K562 (cell line): ENCODE data around the gene KIF26B. TPM values are rescaled to one million over a fixed set of nuclear protein-coding genes. Genes with fewer than 3 reads are reported as not detected.

Source experiments
- ATAC-seq: fragments of 200-7000 bp; cut with Tn5 transposase; 3 replicates; pipeline ENCODE4 v1.9.1; 2020; ENCODE audit warnings: moderate library complexity
- BruUV-seq: library from RNA; stranded (reverse); fragments of 400-500 nt; replicated peaks from 2 replicates; lab custom pipeline; 2021; lab: Mats Ljungman, UMichigan
- CTCF ChIA-PET: fragments of 300-600 bp; formaldehyde crosslinking; extraction: SDS; loops from one replicate; lab custom pipeline; 2021; ENCODE audit warnings: low intra/inter-chr PET ratio; lab: Yijun Ruan, JAX
- POLR2A ChIA-PET: fragments of 300-600, 350-650 bp; sonication (Branson Sonifier 250); formaldehyde crosslinking; extraction: SDS; loops from one replicate; lab custom pipeline; 2021; ENCODE audit warnings: antibody characterized with exemption, inconsistent platforms; lab: Yijun Ruan, JAX
- DNase-seq, 4 experiments: peaks; one replicate each; pipeline versions ENCODE4 v3.0.0 to v3.0.0-alpha.2; 2011 to 2018; ENCODE audit warnings: low spot score in 3 of 4, mixed read lengths in 3 of 4; ENCODE audit errors: extremely low read depth in 1 of 4
- FAIRE-seq: peaks from 2 replicates; lab custom pipeline; 2011; peaks lifted over from hg19 to GRCh38; lab: Jason Lieb, UNC
- H2AFZ ChIP-seq: 2 replicates; pipeline ENCODE4 v1.6.0; 2011; ENCODE audit warnings: low read depth, low read length, control low read depth, inconsistent platforms
- H3K27ac ChIP-seq: fragments of 200-600 bp; 3 replicates; pipeline ENCODE4 v1.8.0; 2011; ENCODE audit warnings: low read depth, mild to moderate bottlenecking, control low read depth, inconsistent platforms, low read length, moderate library complexity, mixed read lengths; ENCODE audit errors: extremely low read depth
- H3K27me3 ChIP-seq, 2 experiments: fragments of 300-600 bp in 1 of 2; 2 replicates in 1 of 2; 3 replicates in 1 of 2; pipeline versions ENCODE4 v1.6.0 to v1.8.0; 2011; ENCODE audit warnings: inconsistent platforms in 2 of 2, low read length in 2 of 2, mild to moderate bottlenecking in 1 of 2, mixed read lengths in 1 of 2, moderate library complexity in 1 of 2; ENCODE audit not compliant: control insufficient read depth in 2 of 2, insufficient read depth in 2 of 2
- H3K36me3 ChIP-seq: fragments of 300-600 bp; 3 replicates; pipeline ENCODE4 v1.8.0; 2011; ENCODE audit warnings: mild to moderate bottlenecking, low read length, inconsistent platforms; ENCODE audit not compliant: control insufficient read depth, insufficient read depth
- H3K4me1 ChIP-seq, 2 experiments: fragments of 200-600 bp in 1 of 2; replicated peaks in 1 of 2; 2 replicates in 1 of 2; 3 replicates in 1 of 2; pipeline versions ENCODE4 v1.5.1 to v1.8.0; 2011; ENCODE audit warnings: inconsistent platforms in 2 of 2, low read length in 2 of 2, mild to moderate bottlenecking in 1 of 2, mixed read lengths in 1 of 2, moderate library complexity in 1 of 2; ENCODE audit not compliant: control insufficient read depth in 2 of 2, insufficient read depth in 2 of 2
- H3K4me2 ChIP-seq: 2 replicates; pipeline ENCODE4 v1.6.1; 2011; ENCODE audit warnings: low read length, control low read depth, inconsistent platforms, mixed read lengths; ENCODE audit not compliant: insufficient read depth
- H3K4me3 ChIP-seq: fragments of 200-600 bp; sonication (generic), shearing (Covaris generic); 2 replicates; pipeline ENCODE4 v1.5.1; 2016; ENCODE audit warnings: control low read depth, inconsistent platforms
- H3K79me2 ChIP-seq: fragments of 200-600 bp; 3 replicates; pipeline ENCODE4 v1.8.0; 2011; ENCODE audit warnings: low read length, inconsistent platforms; ENCODE audit not compliant: control insufficient read depth, insufficient read depth
- H3K9ac ChIP-seq, 2 experiments: 2 replicates each; pipeline versions ENCODE4 v1.6.0 to v1.6.1; 2011; ENCODE audit warnings: low read depth in 2 of 2, low read length in 2 of 2, control low read depth in 1 of 2, inconsistent platforms in 1 of 2, mild to moderate bottlenecking in 1 of 2, mixed read lengths in 1 of 2; ENCODE audit not compliant: insufficient read depth in 1 of 2
- H3K9me1 ChIP-seq: one replicate; pipeline ENCODE4 v1.6.0; 2011; ENCODE audit warnings: inconsistent platforms, mild to moderate bottlenecking, low read length, moderate library complexity; ENCODE audit not compliant: control insufficient read depth, insufficient read depth
- H3K9me3 ChIP-seq: replicated peaks from 2 replicates; pipeline ENCODE4 v1.5.1; 2011; ENCODE audit warnings: low read depth, low read length, inconsistent platforms; ENCODE audit not compliant: control insufficient read depth, insufficient read depth
- H4K20me1 ChIP-seq: replicated peaks from 2 replicates; pipeline ENCODE4 v1.6.1; 2011; ENCODE audit warnings: low read length, inconsistent platforms, mixed read lengths; ENCODE audit not compliant: control insufficient read depth, insufficient read depth
- EGR1 ChIP-seq: fragments of 450-650 bp; conservative IDR thresholded peaks from 2 replicates; pipeline ENCODE4 v1.6.1; 2017; ENCODE audit warnings: mild to moderate bottlenecking
- HMGN3 ChIP-seq: IDR thresholded peaks from 2 replicates; pipeline ENCODE4 v1.6.1; 2011; ENCODE audit warnings: borderline replicate concordance, low read depth, mild to moderate bottlenecking, mixed read lengths, low read length; ENCODE audit not compliant: insufficient read length; ENCODE audit errors: extremely low read depth
- KAT7 ChIP-seq: sonication (generic); formaldehyde crosslinking; IDR thresholded peaks from 2 replicates; pipeline ENCODE4 v1.8.0; 2022; ENCODE audit warnings: missing genetic modification reagents, mild to moderate bottlenecking, borderline replicate concordance
- MEIS2 ChIP-seq: fragments of 450-650 bp; IDR thresholded peaks from 2 replicates; pipeline ENCODE4 v1.6.1; 2014; ENCODE audit warnings: mild to moderate bottlenecking; ENCODE audit not compliant: partially characterized antibody
- RBM34 ChIP-seq: fragments of 200-400 bp; formaldehyde crosslinking; IDR thresholded peaks from 2 replicates; pipeline ENCODE4 v1.6.1; 2018; ENCODE audit warnings: low read length, borderline replicate concordance; ENCODE audit not compliant: insufficient read depth
- TAF9B ChIP-seq: fragments of 450-650 bp; IDR thresholded peaks from 2 replicates; pipeline ENCODE4 v1.6.1; 2018; ENCODE audit warnings: mild to moderate bottlenecking; ENCODE audit not compliant: partially characterized antibody
- ZNF140 ChIP-seq: fragments of 250-450 bp; sonication (Bioruptor Pico); IDR thresholded peaks from 2 replicates; pipeline ENCODE4 v1.8.0; 2021; ENCODE audit warnings: moderate library complexity, mild to moderate bottlenecking, inconsistent platforms
- WGBS: fragments of 100-300 bp; shearing (Covaris generic); methylation state at CpG from one replicate; pipeline ENCODE4 v1.1.6; 2016; ENCODE audit warnings: low coverage, mixed read lengths; ENCODE audit not compliant: insufficient coverage; ENCODE audit errors: missing lambda C conversion rate; 5-methylcytosine and 5-hydroxymethylcytosine counted together
- in situ Hi-C: fragments of 300-500 bp; cut with MboI; formaldehyde crosslinking; loops from 4 replicates; pipeline ENCODE4 v1.15.0; 2018; ENCODE audit warnings: inconsistent platforms, mixed read lengths
- intact Hi-C: fragments of 100-400 bp; cut with micrococcal nuclease; formaldehyde crosslinking; loops from 2 replicates; pipeline ENCODE4 v1.14.2; 2022
- polyA plus RNA-seq, 8 experiments: library from polyadenylated mRNA; depleted of rRNA in 4 of 8; stranded (reverse) in 5 of 8; unstranded in 3 of 8; fragments of >200 nt; fragmentation: Nextera tagmentation in 2 of 8; fragmentation: Illumina TruSeq in 1 of 8; extraction: Ambion mirVana in 2 of 8; extraction: Trizol in 1 of 8; gene quantifications; 2 replicates each; pipeline versions ENCODE4 v1.2.1 to v1.2.3, GENCODE V29; 2011 to 2014; ENCODE audit warnings: inconsistent platforms in 1 of 8, missing spikeins in 1 of 8
- total RNA-seq, 7 experiments: library from RNA; depleted of rRNA in 6 of 7; stranded (reverse); fragments of >200 nt in 6 of 7; fragmentation: Illumina TruSeq in 2 of 7; extraction: Trizol in 2 of 7; gene quantifications; 2 replicates each; pipeline versions ENCODE4 v1.2.1 to v1.2.3, GENCODE V29; 2011 to 2021; ENCODE audit warnings: low replicate concordance in 1 of 7
- TF ChIP-seq, protein P1 (sequence below): fragments of 450-650 bp; IDR thresholded peaks from 2 replicates; pipeline ENCODE4 v1.7.0; 2016; ENCODE audit warnings: borderline replicate concordance
- TF ChIP-seq, protein P2 (sequence below): fragments of 250-450 bp; sonication (Bioruptor Pico); IDR thresholded peaks from 2 replicates; pipeline ENCODE4 v1.8.0; 2022; ENCODE audit warnings: moderate library complexity, mild to moderate bottlenecking, inconsistent platforms

The KIF26B gene
- total and polyA plus RNA-seq, 9 of the 15 experiments (the other 6 are each of a cell fraction or from before 2014, with no cell fraction given) = 0.02 to 0.08 (median 0.03) TPM; not detected in 6

DNA sequence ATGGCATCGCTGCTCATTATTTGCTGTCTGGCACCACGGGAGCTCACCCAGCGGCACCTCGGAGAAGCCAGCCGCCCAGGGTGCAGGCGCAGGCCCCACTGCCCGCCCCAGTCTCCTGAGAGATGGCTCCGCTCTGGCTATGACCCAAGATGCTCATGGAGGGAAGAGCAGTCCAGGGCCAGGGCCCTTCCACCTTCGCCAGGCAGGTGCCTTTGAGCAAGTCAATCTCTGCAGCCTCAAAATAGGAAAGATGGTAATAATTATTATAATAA is 437.3 kb downstream of the KIF26B start (continued):
- TF ChIP-seq TAF9B = no peak
- no peak for TF ChIP-seq ZNF140 (CRISPR knock-in tag)
- TF ChIP-seq KAT7 (CRISPR knock-in tag) = no peak

DNA sequence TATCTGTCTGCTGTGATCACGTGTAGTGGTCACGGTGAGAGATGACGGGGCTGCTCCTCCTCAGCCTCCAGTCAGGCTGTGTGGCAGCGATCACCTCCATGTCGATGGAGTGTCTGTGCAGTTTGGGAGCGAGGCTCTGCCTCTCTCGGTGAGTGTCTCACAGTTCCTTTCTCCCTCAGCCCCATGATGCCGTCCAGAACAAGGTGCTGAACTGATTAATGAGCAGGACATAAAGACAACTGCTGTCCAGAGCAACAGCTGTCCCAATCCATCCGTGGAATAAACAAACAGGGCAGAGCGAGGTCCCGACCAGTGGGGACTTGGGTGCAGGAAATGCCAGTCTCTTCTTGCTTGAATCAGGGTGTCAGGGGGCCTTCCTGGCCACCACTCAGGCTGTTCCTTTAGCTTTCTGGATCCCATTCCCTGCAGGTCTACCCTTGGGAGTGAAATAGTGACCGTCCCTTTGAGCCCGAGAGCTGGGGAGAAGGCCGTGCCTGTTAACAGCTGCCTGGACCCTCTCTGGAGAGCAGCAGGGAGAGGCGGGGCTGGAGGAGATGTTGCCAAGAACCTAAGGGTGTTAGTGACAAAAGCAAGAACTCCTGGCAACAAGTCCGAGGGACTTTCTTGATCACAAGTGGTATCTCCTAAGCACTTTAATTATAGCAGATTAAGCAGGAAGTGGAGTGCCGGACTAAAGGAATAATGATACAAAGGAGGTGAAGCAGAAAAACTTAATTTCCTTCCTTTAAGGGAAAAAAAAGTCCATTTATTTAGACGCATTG is 443.9 kb downstream of the KIF26B start:
- BruUV-seq = no TSS peak
- no peak for DNase-seq
- Histone ChIP-seq H3K27ac (no peak overlapping the region), H2AFZ (no peak overlapping the region), H3K36me3 (no peaks in the 10 kb centered on the region), H3K4me3 (no peak overlapping the region), H4K20me1 (no peaks in the 10 kb centered on the region), H3K79me2 (no peaks in the 10 kb centered on the region), H3K9ac (peak overlapping the region in 1 of 2 experiments; percentile 31; a peak in 1 of 4 replicates), H3K4me2 (no peak overlapping the region), H3K9me3 (no peaks in the 10 kb centered on the region), H3K4me1 (no peaks in the 10 kb centered on the region), H3K9me1 (no peaks in the 10 kb centered on the region), H3K27me3 (peaks cover 26 to 55% of the 10 kb centered on the region in 2 experiments; a peak in 4 of 5 replicates)
- no peak for FAIRE-seq
- under 1% methylated on average over 18 of the region's 18 CpGs for WGBS
- ATAC-seq = peak; percentile 23; the same call in 2 of the 3 replicates
- ChIA-PET POLR2A (interaction anchor here (1.0 kb wide), 1 partner anchor 10 kb away, joined by 3 read pairs; no protein-coding TSS in a partner anchor), CTCF (no interaction called here)
- intact Hi-C loops (no loop called here), in situ Hi-C loops (no loop called here)
- TF ChIP-seq, protein P1, sequence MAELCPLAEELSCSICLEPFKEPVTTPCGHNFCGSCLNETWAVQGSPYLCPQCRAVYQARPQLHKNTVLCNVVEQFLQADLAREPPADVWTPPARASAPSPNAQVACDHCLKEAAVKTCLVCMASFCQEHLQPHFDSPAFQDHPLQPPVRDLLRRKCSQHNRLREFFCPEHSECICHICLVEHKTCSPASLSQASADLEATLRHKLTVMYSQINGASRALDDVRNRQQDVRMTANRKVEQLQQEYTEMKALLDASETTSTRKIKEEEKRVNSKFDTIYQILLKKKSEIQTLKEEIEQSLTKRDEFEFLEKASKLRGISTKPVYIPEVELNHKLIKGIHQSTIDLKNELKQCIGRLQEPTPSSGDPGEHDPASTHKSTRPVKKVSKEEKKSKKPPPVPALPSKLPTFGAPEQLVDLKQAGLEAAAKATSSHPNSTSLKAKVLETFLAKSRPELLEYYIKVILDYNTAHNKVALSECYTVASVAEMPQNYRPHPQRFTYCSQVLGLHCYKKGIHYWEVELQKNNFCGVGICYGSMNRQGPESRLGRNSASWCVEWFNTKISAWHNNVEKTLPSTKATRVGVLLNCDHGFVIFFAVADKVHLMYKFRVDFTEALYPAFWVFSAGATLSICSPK = no peak
- TF ChIP-seq EGR1 (no peak), RBM34 (no peak), MEIS2 (peak; percentile 25), HMGN3 (no peak)
- TF ChIP-seq, protein P2, sequence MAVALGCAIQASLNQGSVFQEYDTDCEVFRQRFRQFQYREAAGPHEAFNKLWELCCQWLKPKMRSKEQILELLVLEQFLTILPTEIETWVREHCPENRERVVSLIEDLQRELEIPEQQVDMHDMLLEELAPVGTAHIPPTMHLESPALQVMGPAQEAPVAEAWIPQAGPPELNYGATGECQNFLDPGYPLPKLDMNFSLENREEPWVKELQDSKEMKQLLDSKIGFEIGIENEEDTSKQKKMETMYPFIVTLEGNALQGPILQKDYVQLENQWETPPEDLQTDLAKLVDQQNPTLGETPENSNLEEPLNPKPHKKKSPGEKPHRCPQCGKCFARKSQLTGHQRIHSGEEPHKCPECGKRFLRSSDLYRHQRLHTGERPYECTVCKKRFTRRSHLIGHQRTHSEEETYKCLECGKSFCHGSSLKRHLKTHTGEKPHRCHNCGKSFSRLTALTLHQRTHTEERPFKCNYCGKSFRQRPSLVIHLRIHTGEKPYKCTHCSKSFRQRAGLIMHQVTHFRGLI (CRISPR knock-in tag) = no peak
